Activated CD8-positive, alpha-beta memory T cell treated with anti-CD3 and anti-CD28 coated beads for 24 hours (primary cell): ENCODE measurements around the gene ARNT2.

Experiments used
- DNase-seq: peaks from one replicate; pipeline ENCODE4 v3.0.0-alpha.2; 2020

The ARNT2 gene

GRCh38 chr15:80444680-80445251 is 40.6 kb downstream of the ARNT2 start:
- no peak for DNase-seq

- DNase-seq: no peak
Observed at GRCh38 chr15:80445300-80446041, 41.3 kb downstream of the ARNT2 start.

- no peak for DNase-seq
Observed at GRCh38 chr15:80447077-80447476, 42.9 kb downstream of the ARNT2 start.

DNA sequence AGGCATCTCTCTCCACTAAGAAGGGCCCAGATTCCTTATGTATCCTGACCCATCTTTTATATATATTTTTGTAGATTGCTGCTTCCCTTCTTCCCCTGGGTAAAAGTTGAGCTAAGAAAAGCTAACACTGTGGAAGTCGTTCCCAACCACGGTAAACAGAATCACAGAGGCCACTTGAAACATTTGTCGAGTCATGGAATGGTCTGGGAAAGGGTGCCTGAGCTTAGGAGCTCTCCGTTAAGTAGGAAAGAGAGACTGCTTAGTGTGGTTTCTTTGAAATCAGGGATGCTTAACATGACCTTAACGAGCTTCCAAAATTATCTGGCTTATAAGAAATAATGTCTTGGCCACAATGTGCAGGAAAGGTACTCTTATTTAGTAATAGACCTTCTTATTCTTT is 45.6 kb downstream of the ARNT2 start:
- DNase-seq: no peak

DNA sequence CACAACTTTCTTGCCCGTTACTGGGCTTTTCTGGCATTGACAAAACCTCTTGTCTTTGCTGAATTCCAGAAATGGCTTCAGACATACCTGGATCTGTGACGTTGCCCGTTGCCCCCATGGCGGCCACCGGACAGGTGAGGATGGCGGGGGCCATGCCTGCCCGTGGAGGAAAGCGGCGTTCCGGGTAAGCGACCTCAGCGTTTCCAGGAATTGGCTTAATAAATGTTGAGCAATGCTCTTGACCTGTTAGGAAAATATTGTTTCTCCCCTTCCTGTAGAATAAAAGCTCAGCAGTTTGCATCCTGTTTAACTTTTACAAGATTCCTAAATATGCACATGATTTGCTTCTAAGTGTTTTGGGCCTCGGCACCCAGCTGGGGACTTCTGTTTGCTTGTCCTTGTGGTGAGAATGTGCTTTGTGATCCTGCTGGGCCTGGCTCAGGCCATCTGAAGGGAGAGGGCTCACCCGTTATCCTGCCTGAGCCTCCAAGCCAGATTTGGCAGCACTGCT is 46.7 kb downstream of the ARNT2 start:
- DNase-seq: no peak

DNA sequence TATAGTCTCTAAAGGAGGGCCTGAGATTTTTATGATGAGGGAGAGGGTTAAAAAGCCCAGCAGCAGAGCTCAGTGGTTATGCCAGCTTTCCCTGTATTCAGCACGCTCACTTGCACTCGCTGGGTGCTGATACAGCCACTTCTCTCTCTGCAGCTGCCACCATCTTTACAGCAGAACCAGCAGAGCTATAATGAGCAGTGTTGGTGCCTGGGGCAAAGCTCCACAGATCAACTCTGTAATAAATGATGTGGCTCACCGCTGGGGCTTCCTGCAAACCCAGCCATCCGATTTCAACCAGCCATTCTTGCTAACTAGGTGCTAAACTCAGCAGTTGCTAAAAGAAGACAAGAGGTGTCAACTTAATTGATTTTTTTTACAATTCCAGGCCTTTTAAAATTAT is 48.0 kb downstream of the ARNT2 start:
- DNase-seq: no peak

GRCh38 chr15:80455051-80455648 is 51.0 kb downstream of the ARNT2 start:
- DNase-seq: no peak

GRCh38 chr15:80455668-80456442 is 51.7 kb downstream of the ARNT2 start:
- DNase-seq: peak; percentile 69

- no peak for DNase-seq
Observed at GRCh38 chr15:80456517-80457492, 52.6 kb downstream of the ARNT2 start.

DNA sequence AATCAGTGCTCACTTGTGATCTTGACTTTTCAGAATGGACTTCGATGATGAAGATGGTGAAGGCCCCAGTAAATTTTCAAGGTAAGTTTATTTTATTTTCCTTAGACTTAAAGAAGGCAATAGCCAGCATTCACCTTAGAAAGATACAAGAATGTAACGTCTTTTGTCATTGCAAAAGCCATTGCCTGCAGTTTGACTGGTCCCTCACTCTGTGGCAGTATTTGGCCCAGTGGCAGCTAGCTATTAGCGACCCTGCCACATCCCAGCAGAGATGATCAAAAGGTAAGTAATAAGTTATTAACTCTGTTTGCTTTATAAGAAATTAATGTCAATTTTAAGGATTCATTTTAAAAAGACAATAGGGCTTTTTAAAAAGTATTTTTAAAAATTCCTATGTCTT is 53.7 kb downstream of the ARNT2 start:
- no peak for DNase-seq

DNA sequence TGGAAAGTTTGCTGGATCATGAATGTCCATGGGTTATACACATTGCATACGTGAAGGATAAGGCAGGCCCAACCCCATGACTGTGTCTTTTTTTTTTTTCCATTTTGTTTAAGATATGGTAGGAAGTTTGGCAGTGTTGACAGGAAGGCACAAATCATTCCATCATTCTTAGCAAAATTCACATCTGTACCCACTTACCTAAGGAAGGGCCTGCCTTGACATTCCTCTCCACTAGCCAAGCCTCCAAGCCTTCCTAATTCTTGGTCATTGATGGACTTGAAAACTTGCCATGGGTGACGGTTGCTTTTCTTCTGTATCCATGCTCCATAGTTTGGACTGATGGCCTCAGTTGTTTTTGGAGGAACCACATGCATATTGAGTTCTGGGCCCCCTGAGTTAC is 54.4 kb downstream of the ARNT2 start:
- DNase-seq: no peak

DNA sequence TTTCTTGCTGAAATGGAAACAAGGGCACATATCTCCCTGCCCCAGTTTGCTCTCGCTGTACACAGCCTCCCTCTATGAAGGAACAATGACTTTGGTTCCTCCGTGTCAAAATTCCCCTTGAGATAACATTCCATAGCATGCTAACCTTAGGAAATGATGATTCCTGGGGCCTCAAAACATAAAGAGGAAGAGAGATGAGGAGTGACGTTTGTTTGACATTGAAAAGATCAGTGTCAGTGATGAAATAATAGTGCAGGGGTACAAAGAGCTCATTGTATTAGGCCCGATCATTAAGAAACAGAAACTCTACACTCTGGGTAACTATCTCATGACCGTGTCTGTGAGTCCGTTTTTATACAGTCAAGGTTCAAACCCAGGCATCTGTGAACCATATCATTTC is 55.2 kb downstream of the ARNT2 start:
- no peak for DNase-seq

DNA sequence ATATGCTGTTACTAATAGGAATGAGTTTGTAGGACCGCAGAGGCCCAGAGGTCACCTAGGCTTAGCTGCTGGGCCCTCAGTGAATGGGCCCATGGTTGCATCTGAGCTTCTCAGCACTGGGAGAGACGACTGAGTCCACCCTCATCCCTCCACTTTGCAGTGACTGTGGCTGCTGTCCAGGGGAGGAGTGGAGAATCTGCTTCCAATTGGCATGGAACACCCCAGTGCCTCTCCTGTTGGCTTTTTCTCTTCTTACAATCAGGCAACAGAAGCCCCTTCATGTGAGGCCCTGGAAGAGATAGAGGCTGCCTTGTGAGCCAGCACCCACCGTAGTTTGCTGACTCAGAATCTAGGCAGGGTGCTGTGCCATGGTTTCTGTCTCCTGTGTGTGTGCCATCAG is 55.6 kb downstream of the ARNT2 start:
- no peak for DNase-seq

- DNase-seq: no peak
Observed at GRCh38 chr15:80461356-80462095, 57.3 kb downstream of the ARNT2 start.

- DNase-seq: no peak
Observed at GRCh38 chr15:80462111-80462510, 57.9 kb downstream of the ARNT2 start.

DNA sequence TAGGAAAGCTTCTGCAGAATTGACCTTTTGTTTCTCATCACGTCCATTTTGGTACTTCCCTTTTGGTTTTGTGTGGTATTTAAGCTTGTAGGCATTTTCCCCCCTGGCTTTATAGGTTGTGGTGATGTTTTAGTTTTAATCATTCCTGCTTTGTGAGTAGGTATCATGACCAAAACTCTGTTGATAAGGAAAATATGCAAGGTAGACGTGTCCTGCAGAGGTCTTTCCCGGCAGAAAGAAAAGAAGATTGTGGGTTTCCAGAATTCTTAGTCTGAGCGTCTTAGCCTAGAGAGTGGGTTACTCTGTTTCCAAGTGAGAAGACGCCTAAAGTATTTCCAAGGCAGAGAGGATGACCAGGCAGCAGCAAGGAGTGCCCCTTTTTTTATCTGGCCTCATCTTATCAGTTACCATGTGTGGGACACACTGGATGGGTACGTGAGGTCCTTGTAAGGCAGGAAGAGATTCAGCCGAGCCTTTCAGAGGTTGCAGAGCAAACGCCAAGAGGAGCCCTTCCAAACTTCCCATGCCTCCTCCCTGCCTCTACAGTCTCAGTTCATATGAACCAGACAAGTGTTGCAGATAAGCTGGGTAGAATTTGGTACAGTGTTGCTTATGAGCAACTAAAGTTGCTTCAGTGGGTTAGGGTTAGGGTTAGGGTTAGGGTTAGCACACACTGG is 58.8 kb downstream of the ARNT2 start:
- DNase-seq: no peak

GRCh38 chr15:80464951-80465625 is 60.9 kb downstream of the ARNT2 start:
- DNase-seq: no peak

DNA sequence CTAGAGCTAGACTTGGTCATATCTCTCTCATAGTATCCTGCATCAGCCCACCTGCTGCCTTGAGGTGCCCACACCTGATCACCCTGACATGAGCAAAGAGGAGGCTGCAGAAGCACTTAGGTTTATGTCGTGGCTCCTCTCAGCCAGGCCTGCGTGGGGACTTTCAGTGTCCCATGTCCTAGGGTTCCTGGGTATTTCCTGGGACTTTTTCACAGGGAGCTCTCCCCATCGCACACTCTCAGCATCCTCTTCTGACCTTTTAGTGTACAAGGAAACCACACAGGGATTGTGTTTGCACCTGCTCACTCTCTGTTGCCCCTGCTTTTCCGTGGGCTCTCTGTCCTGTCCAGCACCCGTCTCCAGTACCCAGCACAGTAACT is 61.4 kb downstream of the ARNT2 start:
- no peak for DNase-seq

- no peak for DNase-seq
Observed at GRCh38 chr15:80466543-80466942, 62.4 kb downstream of the ARNT2 start.

GRCh38 chr15:80467311-80467714 is 63.1 kb downstream of the ARNT2 start:
- no peak for DNase-seq
